NCI-H2107 treated with DMSO at 0.1 percent for 48 hours (cell line): ENCODE data around the gene LRRC28.
"Not testable (repeated sequence)": the region's sequence is repeated elsewhere in the genome, so short reads cannot be mapped to it uniquely, and the experiment has no call there.

Experiments used
- DNase-seq: peaks from one replicate; lab custom pipeline; 2025; ENCODE audit not compliant: unreplicated experiment; lab: John Stamatoyannopoulos, UW

The LRRC28 gene

DNA sequence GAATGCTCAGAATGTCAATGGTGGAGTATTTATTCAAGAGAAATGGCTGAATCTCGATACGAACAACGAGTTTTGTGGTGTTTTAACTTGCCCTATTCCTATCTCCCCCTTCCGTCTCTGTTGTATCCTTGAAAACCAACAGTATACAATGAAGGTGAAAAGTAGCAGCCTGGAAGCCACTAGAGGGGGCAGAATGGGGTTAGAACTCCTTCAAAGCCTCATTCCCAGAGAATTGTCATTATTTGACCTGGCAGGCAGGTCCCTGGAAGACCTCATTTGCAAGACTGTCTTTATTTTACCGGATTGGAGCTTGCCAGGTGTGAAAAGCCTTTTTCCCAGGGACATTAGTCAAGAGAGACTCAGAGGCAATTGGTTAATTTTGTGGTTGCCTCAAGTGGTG is 139.4 kb downstream of the LRRC28 start:
- DNase-seq = peak; percentile 13

DNA sequence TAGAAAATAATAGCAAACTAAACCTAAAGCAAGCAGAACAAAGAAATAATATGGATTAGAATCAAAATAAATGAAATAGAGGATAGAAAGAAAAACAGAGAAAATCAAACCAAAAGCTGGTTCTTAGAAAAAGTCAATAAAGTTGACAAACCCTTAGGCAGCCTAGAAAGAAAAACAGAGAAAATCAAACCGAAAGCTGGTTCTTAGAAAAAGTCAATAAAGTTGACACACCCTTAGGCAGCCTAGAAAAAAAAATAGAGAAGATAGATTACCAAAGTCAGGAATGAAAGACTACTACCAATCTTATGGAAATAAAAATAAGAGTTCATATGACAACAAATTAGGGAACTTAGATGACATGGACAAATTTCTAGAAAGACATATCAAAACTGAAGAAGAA is 142.4 kb downstream of the LRRC28 start:
- DNase-seq = no peak

DNA sequence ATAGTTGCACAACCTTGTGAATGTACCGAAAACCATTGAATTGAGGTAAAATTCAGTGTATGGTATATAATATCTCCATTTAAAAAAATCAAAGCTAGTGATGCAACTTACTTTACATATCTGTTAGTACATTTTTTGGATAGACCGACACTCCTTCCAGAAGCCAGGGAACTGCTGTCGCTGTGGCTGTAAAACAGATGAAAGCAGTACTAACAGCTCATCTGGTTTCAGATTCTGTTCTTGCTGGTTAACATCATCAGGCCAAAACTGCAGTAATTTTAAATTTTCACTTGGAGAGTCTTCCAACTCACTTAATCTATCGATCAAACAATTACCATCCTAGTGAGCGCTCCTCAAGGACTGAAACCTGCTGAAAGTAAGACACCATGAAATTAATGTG is 145.1 kb downstream of the LRRC28 start:
- DNase-seq = no peak

DNA sequence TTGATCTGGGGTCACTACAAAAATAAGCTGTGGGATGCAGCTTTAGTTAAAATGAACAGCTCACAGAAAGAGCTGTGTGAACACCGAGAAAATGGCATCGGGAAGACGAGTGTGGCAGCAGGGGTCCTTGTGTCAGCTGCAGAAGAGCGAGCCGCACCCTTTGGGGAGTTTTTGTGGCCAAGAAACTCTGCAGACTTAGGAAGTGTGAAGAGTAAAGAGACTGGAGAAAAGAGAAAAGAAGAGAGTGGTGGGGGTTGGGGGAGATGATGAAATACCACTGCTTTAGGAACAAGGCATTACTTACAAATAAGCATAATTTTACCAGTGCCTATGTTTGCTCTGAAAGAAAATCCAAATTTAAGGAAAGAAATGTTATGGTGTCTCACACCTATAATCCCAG is 147.8 kb downstream of the LRRC28 start:
- DNase-seq = no peak

DNA sequence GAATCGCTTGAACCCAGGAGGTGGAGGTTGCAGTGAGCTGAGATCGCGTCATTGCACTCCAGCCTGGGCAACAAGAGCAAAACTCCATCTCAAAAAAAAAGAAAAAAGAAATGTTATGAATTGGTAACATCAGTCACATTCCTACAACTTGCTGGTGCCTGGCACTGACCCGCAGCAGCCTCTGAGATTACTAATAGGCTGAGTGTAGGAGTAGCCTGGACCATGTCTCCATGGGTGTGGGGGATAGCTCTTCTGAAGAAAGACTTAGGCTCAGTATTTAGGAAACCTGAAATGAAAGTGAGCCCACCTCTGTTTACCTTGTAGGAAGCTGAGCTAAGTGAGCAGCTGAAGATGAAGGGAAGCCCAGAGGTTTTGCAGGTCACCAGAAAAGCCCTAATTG is 148.3 kb downstream of the LRRC28 start:
- DNase-seq = no peak

DNA sequence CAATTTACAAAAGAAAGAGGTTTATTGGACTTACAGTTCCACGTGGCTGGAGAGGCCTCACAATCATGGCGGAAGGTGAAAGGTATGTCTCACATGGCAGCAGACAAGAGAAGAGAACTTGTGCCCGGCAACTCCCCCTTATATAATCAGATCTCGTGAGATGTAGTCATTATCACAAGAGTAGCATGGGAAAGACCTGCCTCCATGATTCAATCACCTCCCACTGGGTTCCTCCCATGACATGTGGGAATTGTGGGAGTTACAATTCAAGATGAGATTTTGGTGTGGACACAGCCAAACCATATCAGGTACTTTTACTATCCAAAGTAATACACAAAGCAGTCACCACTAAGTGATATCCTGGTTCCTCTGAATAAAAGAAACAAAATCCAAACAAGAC is 149.9 kb downstream of the LRRC28 start:
- not testable (repeated sequence) for DNase-seq

DNA sequence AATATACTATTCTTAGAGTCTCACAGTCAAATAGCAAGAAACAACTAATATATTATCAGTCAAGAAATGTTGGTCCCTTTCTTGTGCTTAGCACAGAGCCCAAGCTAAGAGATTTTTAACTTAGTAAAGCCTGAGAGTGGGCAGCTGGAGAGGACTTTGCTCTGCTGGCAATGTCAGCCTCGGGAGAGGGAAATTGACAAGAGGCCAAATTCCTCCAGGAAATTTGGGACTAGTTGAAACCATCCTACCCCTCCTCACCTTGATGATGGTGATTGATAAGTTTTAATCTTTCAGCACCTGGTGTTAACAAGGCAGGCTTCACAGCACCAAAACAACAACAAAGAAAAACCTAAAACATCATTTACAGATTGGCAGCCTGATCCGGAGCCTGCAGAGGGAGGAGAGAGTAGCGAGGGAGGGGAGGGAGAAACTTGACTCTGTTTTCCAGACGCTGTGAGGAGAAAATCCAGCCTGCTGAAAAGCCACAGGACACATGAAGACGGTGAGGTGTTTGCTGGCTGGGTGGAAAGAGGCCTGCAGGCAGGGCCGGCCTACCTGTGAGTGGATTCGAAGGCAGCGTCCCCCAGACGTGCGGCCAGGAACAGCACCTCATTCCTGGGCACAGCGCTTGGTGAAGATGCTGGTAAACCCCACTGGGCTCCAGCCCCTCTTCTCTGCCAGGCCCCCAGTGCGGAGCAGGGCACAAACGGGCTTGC is 150.9 kb downstream of the LRRC28 start:
- DNase-seq = no peak

DNA sequence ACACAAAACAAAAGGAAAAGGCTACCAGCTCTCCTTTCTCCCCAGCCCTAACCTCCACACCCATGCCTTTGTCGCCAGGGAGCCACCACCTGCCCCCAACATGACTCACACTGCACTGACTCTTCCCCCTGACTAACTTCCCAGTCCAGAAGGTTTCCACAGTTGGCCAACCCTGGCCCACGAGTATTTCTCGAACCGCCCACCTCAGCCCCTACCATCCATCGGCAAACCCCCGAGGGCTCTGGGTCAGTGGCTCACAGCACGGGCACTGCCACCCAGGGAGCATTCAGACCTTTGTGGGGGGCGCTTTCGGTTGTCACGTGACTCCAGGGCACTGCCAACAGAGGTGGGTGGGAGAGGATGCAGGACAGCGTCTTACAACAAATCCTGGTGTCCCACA is 152.3 kb downstream of the LRRC28 start:
- no peak for DNase-seq

DNA sequence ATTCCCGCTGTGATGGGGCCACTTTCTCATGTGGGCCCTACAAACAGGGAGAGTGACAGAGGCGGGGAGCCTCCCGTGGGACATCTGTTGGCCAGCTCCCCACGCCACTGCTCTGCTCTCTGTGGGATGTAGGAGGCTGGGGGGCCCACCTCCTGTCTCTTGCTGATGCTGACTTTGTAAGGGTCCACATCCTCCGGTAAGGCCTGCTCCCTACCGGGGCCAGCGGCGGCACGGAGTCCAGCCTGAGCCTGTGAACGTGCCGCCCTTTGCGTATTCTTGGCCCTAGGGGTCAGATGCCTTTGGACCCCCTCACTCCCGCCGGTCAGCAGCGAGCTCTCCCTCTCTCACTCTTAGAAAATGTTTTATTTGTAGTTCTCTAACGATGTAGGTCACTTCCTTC is 153.2 kb downstream of the LRRC28 start:
- no peak for DNase-seq

DNA sequence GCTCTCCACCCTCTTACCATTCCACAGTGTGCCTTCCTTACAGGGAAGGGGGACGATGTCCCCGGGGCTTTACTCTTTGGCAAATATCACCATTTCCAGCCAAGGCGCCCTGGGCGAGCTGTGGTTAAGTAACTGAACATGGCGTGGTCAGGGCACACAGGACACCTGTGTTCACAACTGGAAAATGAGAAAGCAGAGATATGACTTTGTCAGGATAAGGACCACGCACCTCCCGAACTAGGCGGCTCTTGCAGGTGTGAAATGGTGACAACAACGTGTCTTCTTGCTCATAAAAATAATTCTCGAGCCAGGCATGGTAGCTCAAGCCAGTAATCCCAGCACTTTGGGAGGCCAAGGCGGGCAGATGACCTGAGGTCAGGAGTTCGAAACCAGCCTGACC is 154.8 kb downstream of the LRRC28 start:
- DNase-seq = no peak

DNA sequence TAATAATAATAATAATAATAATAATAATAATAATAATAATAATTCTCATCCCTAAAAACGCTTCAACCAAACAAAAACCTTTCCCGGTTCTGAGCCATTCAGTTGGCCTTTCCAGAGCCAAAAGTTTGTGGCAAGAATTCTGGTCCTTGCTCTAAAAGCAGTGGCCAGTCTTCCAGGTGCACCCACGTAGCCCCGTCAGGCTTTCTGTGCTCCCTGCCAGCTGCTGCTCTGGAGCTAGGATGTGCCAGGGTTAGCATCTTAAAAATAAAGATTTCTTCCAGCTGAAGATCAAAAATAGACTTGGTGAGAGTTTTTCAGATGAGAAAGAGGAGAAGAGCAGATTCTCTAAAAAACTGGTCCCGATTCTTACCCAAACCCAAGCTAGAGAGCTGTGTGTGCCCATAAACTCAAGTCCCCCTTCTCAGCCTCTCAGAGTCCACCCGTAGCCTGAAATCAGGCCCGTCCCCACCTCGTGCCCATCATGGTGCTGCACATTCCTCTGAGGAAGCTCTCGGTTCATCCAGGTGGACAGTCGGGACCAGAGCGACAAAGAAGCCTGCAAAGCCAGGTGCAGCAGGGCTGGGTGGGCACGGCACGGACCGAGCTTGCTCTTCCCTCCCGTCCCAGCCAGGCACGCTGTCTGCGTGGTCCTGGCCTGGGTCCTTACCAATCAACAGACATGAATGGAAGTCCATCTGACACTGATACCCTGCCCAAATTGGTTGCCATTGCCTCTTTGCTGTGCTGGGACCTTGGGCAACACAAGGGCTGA is 155.6 kb downstream of the LRRC28 start:
- DNase-seq = no peak

DNA sequence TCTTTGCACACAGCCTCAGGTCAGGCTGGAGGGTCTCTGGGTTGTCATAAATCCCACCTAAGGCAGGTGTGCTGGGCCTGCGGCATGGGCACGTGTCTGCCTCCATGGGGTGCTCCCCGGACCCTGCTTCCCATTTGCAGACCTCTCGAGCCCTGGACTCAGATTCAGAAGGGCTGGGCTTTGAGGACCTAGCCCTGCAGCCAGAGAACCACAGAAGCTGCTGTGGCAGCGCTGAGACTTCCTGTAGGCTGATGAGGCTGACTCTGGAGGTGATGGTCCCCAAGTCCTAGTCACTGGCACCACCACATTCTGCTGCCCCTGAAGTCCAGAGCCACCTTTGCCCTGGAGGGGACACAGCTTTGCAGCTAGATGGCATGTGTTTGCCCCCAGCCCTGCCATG is 156.4 kb downstream of the LRRC28 start:
- no peak for DNase-seq

DNA sequence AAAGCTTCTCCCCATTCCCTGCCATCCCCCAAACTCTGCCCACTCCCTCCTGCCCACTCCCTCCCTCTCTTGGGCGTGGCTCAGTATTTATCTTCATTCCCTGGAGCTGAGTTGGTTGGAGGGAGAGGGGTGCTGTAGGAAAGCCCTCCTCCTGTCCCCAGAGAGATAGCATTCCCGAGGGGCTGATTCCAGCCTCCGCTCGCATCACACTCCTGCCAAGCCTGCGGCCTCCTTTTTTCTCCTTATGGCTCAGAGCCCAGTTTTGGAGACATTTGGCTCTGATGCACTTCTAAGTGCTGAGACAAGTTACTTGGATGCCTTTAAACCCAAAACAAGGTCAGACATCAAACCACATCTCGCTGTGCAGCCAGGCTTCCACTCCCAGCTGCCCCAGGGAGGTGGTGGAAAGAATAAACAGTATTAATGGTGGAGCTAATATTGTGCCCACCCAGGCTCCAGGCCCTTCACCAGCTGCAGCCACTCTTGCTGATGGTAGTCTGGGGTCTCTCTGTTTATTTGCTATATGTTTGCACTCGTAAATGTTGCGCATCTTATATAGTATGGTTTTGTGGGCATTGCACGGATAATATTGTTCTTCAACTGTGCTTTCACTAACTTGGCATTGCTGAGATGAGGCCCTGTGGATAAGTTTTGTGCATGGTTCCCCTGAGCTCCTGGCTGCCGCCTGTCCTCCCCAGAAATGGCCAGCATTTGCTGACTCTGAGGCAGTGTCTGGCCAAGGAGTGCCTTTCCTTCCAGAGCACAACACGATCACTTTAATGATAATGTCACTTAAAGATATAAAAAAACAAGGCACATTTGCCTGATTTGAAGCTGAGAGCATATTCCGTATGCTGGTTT is 157.2 kb downstream of the LRRC28 start:
- no peak for DNase-seq

DNA sequence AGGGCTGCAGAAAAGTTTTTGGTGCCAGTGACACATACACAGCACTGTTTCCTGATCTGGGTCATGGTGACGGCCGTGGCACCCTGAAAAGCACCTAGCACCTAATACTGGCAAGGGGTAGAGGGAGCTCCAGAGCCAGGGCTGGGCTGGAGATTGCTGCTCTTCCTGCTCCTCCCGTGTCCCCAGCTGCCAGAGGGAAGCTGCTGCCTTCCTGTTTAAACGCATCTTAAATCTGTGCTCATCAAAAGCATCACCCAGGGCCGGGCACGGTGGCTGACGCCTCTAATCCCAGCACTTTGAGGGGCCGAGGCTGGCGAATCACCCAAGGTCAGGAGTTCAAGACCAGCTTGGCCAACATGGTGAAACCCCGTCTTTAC is 157.8 kb downstream of the LRRC28 start:
- peak; percentile 2 for DNase-seq

DNA sequence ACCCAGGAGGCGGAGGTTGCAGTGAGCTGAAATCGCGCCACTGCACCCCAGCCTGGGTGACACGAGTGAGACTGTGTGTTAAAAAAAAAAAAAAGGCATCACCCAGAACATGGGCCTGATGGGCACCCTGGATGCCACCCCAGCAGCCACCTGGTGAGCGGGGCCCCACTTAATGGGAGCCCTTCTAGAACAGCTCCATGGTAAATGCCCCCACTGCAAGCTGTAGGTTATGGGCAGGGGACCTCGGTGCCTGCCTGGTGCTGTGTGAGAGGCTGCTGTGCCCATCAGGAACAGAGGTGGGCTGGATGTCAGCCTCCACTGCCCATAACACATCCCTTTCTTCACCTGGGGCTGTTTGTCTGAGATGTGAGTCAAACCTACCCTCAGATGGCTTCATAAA is 158.3 kb downstream of the LRRC28 start:
- DNase-seq = no peak

DNA sequence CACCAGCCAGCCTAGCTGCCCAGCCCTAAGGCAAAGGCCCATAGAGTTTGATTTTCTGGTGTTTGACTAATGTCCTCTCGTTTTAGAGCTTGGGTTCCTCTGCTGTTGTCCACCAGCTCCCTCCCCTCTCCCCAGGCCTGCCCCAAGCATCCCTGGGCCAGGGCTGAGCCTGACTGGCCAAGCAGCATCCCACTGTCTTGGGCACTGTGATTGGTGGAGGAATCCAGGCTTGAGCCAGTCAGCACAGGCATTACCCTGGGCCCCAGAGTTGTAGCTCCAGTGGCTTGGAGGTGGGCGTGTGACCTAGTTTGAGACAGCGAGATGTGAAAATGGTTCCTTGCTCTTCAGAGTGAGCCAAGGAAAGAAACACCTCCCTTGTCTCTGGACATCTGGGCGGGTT is 159.2 kb downstream of the LRRC28 start:
- no peak for DNase-seq

DNA sequence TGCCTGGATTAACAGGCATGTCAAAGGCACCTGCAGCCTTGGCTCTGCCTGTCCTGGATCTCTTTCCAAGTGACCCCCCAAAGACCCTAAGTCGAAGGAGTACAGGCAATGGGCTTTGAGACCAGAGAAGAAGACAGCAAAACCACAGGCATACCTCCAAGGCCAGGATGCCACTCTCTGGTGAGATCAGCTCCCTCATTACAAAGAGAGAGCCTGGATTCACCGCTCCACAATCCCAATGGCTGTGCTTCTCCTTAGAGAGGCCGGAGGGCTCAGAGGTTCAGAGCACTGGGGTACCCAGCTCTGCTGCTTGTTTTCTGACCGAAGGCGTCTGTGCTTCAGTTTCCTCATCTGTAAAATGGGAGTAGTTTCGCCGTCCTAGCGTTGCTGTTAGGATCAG is 160.0 kb downstream of the LRRC28 start:
- no peak for DNase-seq

DNA sequence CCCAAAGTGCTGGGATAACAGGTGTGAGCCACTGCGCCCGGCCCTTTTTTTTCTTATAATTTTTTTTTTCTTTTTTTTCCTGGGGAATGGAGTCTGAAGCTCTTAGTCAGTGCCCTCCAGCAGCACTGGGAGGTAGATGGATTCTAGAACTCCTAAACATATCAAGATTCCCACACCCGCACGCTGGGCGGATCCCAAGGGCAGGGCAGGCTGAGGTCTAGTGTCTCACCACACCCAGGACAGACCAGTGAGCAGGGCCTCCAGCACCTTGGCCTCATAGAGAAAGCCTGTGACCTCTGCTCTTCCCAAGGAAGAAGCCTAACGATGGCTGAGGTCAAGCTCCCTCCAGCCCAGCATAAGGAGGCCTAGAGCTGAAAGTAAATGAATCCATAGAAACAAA is 160.8 kb downstream of the LRRC28 start:
- DNase-seq = no peak

DNA sequence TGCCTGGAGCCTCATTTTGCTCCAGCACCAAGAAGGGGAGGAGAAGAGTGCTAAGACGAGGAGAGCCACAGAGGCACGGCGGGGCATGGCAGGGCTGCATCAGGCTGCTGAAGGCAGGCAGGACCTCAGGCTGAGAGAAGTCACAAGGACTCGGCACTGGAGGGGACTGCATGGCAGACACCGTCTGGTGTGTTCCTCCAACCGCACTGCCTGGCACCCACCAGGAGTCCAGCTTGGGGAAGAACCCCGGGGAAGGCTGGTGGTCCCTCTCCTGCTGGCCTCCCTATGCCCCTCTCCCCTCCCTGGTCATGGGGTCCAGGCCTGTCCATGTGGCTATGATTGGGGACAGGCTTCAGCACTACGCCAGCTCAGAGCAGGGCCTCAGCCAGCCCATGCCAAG is 161.3 kb downstream of the LRRC28 start:
- DNase-seq = no peak

DNA sequence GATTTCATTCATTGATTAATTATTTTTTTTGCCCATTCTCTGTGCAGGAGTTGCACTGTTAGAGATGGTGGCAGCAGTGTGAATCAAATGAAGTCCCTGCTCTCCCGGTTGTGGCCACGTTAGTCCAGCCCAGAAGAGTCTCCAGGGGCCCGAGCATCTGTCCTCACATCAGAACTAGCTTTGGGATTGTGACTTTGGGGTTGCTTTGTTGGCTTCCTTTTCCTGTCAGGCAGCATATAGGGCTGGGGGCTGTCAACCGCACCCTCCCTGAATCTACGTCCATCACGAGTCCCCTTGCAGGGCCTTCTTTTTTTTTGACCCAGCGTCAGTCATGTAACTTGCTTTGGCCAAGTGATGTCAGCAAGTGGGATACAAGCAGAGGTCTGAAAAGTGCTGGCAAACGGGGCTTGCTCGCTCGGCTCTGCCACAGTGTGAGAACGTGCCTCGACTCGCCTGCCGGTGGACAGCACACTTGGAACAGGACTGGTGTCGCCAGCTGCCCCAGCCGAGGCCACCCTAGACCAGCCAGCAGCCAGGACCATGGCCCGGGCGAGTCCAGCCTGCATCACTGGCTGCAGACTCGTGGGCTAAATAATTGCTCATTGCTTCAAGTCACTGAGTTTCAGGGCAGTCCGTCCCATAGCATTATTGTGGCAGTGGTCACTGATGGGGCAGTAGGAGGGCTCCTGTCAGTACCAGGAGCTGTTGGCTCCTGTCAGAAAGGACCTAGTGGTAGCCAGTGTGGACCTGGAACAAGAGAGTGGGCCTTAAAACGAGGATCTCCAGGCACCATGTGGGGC is 162.9 kb downstream of the LRRC28 start:
- DNase-seq = no peak
